H9 (cell line): ENCODE results near the gene HS6ST1. TPM values are rescaled to one million over a fixed set of nuclear protein-coding genes. Genes with fewer than 3 reads are reported as not detected.

Experiments
- DNase-seq: peaks from one replicate; pipeline ENCODE4 v3.0.0-alpha.2; 2017
- H2AFZ ChIP-seq: one replicate; pipeline ENCODE4 v1.6.1; 2013; ENCODE audit warnings: mild to moderate bottlenecking, low read length, control low read depth, moderate library complexity
- H2AK5ac ChIP-seq: 2 replicates; pipeline ENCODE4 v1.6.1; 2013; ENCODE audit warnings: low read length, control low read depth, mixed read lengths; ENCODE audit not compliant: insufficient read length
- H2BK120ac ChIP-seq: one replicate; pipeline ENCODE4 v1.6.1; 2013; ENCODE audit warnings: low read depth, mild to moderate bottlenecking, low read length, control low read depth, inconsistent platforms; ENCODE audit not compliant: poor library complexity, severe bottlenecking
- H2BK12ac ChIP-seq: 2 replicates; pipeline ENCODE4 v1.6.1; 2013; ENCODE audit warnings: low read length, control low read depth, mixed read lengths, low read depth; ENCODE audit not compliant: insufficient read length
- H2BK15ac ChIP-seq: 2 replicates; pipeline ENCODE4 v1.6.1; 2013; ENCODE audit warnings: low read depth, low read length, control low read depth
- H2BK20ac ChIP-seq: one replicate; pipeline ENCODE4 v1.6.1; 2013; ENCODE audit warnings: low read depth, mild to moderate bottlenecking, low read length, control low read depth, inconsistent platforms; ENCODE audit not compliant: poor library complexity, severe bottlenecking
- H2BK5ac ChIP-seq: 2 replicates; pipeline ENCODE4 v1.6.1; 2013; ENCODE audit warnings: low read length, control low read depth, mixed read lengths; ENCODE audit not compliant: insufficient read length
- H3K14ac ChIP-seq: 2 replicates; pipeline ENCODE4 v1.6.1; 2013; ENCODE audit warnings: low read length, control low read depth; ENCODE audit not compliant: insufficient read depth
- H3K18ac ChIP-seq: 2 replicates; pipeline ENCODE4 v1.6.1; 2013; ENCODE audit warnings: low read depth, mild to moderate bottlenecking, mixed read lengths, low read length, control low read depth; ENCODE audit not compliant: insufficient read length
- H3K23ac ChIP-seq: 2 replicates; pipeline ENCODE4 v1.6.1; 2013; ENCODE audit warnings: low read length, control low read depth, mixed read lengths, low read depth; ENCODE audit not compliant: insufficient read length
- H3K23me2 ChIP-seq: 2 replicates; pipeline ENCODE4 v1.6.1; 2013; ENCODE audit warnings: low read depth, mild to moderate bottlenecking, mixed read lengths, low read length, control low read depth; ENCODE audit not compliant: insufficient read length, poor library complexity, severe bottlenecking
- H3K27ac ChIP-seq: 2 replicates; pipeline ENCODE4 v1.5.1; 2013; ENCODE audit warnings: low read length, control low read depth, mixed read lengths, low read depth; ENCODE audit not compliant: insufficient read length
- H3K27me3 ChIP-seq: 2 replicates; pipeline ENCODE4 v1.6.1; 2013; ENCODE audit warnings: low read length, control low read depth, inconsistent platforms; ENCODE audit not compliant: insufficient read depth
- H3K4ac ChIP-seq: 2 replicates; pipeline ENCODE4 v1.6.1; 2013; ENCODE audit warnings: low read depth, mild to moderate bottlenecking, control low read depth, inconsistent platforms, low read length, moderate library complexity
- H3K4me1 ChIP-seq: 2 replicates; pipeline ENCODE4 v1.6.1; 2013; ENCODE audit warnings: low read length, control low read depth, inconsistent platforms; ENCODE audit not compliant: insufficient read depth
- H3K4me2 ChIP-seq: 2 replicates; pipeline ENCODE4 v1.6.1; 2013; ENCODE audit warnings: low read length, control low read depth, mixed read lengths; ENCODE audit not compliant: insufficient read length, insufficient read depth
- H3K56ac ChIP-seq: 2 replicates; pipeline ENCODE4 v1.6.1; 2013; ENCODE audit warnings: low read depth, mild to moderate bottlenecking, mixed read lengths, low read length, control low read depth; ENCODE audit not compliant: insufficient read length
- H3K79me1 ChIP-seq: 2 replicates; pipeline ENCODE4 v1.6.1; 2013; ENCODE audit warnings: low read depth, mild to moderate bottlenecking, moderate library complexity, low read length, control low read depth, inconsistent platforms; ENCODE audit not compliant: insufficient read depth, poor library complexity, severe bottlenecking
- H3K79me2 ChIP-seq: 2 replicates; pipeline ENCODE4 v1.6.1; 2013; ENCODE audit warnings: low read length, control low read depth, inconsistent platforms; ENCODE audit not compliant: insufficient read depth
- H3K9ac ChIP-seq: 2 replicates; pipeline ENCODE4 v1.6.1; 2013; ENCODE audit warnings: low read length, control low read depth, mixed read lengths; ENCODE audit not compliant: insufficient read length; ENCODE audit errors: extremely low read depth
- H3K9me3 ChIP-seq: one replicate; pipeline ENCODE4 v1.6.1; 2013; ENCODE audit warnings: low read depth, low read length, inconsistent platforms; ENCODE audit not compliant: control insufficient read depth
- H3T11ph ChIP-seq: one replicate; pipeline ENCODE4 v1.6.1; 2013; ENCODE audit warnings: mild to moderate bottlenecking, low read length, control low read depth, inconsistent platforms
- H4K20me1 ChIP-seq: one replicate; pipeline ENCODE4 v1.6.1; 2013; ENCODE audit not compliant: control insufficient read depth, insufficient read length, insufficient read depth
- H4K5ac ChIP-seq: 2 replicates; pipeline ENCODE4 v1.6.1; 2013; ENCODE audit warnings: low read depth, mild to moderate bottlenecking, mixed read lengths, low read length, control low read depth; ENCODE audit not compliant: insufficient read length
- H4K8ac ChIP-seq: replicated peaks from 2 replicates; pipeline ENCODE4 v1.6.1; 2013; ENCODE audit warnings: low read length, control low read depth, mixed read lengths, low read depth; ENCODE audit not compliant: insufficient read length
- H4K91ac ChIP-seq: 2 replicates; pipeline ENCODE4 v1.6.1; 2013; ENCODE audit warnings: low read depth, mild to moderate bottlenecking, moderate library complexity, mixed read lengths, low read length, control low read depth; ENCODE audit not compliant: insufficient read length
- H3K27ac Mint-ChIP-seq, 3 experiments: 2 replicates in 2 of 3; 3 replicates in 1 of 3; pipeline ENCODE4 v1.8.0; 2020 to 2021; ENCODE audit warnings: mixed read lengths in 3 of 3, mild to moderate bottlenecking in 1 of 3, moderate library complexity in 1 of 3
- H3K27me3 Mint-ChIP-seq: 2 replicates; pipeline ENCODE4 v1.8.0; 2021; ENCODE audit warnings: low read depth, mild to moderate bottlenecking, moderate library complexity, mixed read lengths
- H3K36me3 Mint-ChIP-seq, 3 experiments: 2 replicates in 2 of 3; 3 replicates in 1 of 3; pipeline ENCODE4 v1.8.0; 2020 to 2021; ENCODE audit warnings: low read depth in 3 of 3, mixed read lengths in 3 of 3; ENCODE audit not compliant: insufficient read depth in 1 of 3
- H3K4me1 Mint-ChIP-seq, 2 experiments: 2 replicates each; pipeline ENCODE4 v1.8.0; 2020; ENCODE audit warnings: mixed read lengths in 2 of 2
- H3K4me3 Mint-ChIP-seq, 2 experiments: 2 replicates in 1 of 2; 3 replicates in 1 of 2; pipeline ENCODE4 v1.8.0; 2020 to 2021; ENCODE audit warnings: mild to moderate bottlenecking in 2 of 2, mixed read lengths in 2 of 2, moderate library complexity in 1 of 2
- H3K9me3 Mint-ChIP-seq, 2 experiments: 2 replicates in 1 of 2; 3 replicates in 1 of 2; pipeline ENCODE4 v1.8.0; 2020; ENCODE audit warnings: mild to moderate bottlenecking in 2 of 2, mixed read lengths in 2 of 2, moderate library complexity in 1 of 2
- CTCF ChIP-seq: fragments of 200-600 bp; sonication (generic); conservative IDR thresholded peaks from 3 replicates; pipeline ENCODE4 v1.8.0; 2021; ENCODE audit warnings: antibody characterized with exemption, mild to moderate bottlenecking
- WGBS: extraction: QIAGEN DNeasy Blood & Tissue Kit; methylation state at CpG from one replicate; pipeline ENCODE4 v1.1.7; 2013; ENCODE audit warnings: missing lambda C conversion rate, low lambda C conversion rate, mixed read lengths; ENCODE audit not compliant: insufficient read length; ENCODE audit errors: extremely low coverage; 5-methylcytosine and 5-hydroxymethylcytosine counted together
- total RNA-seq: library from RNA; stranded (reverse); gene quantifications from 2 replicates; pipeline ENCODE4 v1.2.1, GENCODE V29; 2021

Gene HS6ST1
- total RNA-seq, 1 experiment from 2014 or later, result 60.2 TPM

GRCh38 chr2:128276878-128277675 is 41.6 kb downstream of the HS6ST1 start:
- WGBS, result no CpG with 5 or more reads among the region's 17 CpGs
- TF ChIP-seq CTCF, result no peak

More at GRCh38 chr2:128276878-128277675, 41.6 kb downstream of the HS6ST1 start:
- no peak overlapping the region for H3K27ac ChIP-seq
- H3K23me2 ChIP-seq, result no peaks in the 10 kb centered on the region
- H2BK12ac ChIP-seq, result no peak overlapping the region
- H4K8ac ChIP-seq, result no peak overlapping the region
- H2BK20ac ChIP-seq, result no peak overlapping the region
- Mint-ChIP-seq H3K36me3 (peaks cover 18 to 40% (median 34%) of the 10 kb centered on the region in 3 experiments), H3K27me3 (no peaks in the 10 kb centered on the region), H3K4me3 (no peak overlapping the region), H3K4me1 (peaks cover 5 to 8% of the 10 kb centered on the region in 2 experiments; a peak in 3 of 4 replicates), H3K27ac (peak overlapping the region in 2 of 3 experiments; percentile 72 to 75; a peak in 2 of 7 replicates), H3K9me3 (peaks cover 0 to 7% of the 10 kb centered on the region in 2 experiments; a peak in 1 of 5 replicates)
- no peak overlapping the region for H3K23ac ChIP-seq
- H2BK120ac ChIP-seq, result no peak overlapping the region
- H3K9ac ChIP-seq, result no peak overlapping the region
- H3K14ac ChIP-seq, result no peak overlapping the region; the same call in 1 of the 2 replicates
- H2AK5ac ChIP-seq, result no peak overlapping the region
- H2AFZ ChIP-seq, result no peak overlapping the region
- no peaks in the 10 kb centered on the region for H4K20me1 ChIP-seq
- no peak overlapping the region for H4K91ac ChIP-seq
- no peak overlapping the region for H3K56ac ChIP-seq
- no peaks in the 10 kb centered on the region for H3K4me1 ChIP-seq
- DNase-seq, result peak; percentile 20
- peaks cover 4% of the 10 kb centered on the region; the same call in 1 of the 2 replicates for H3K79me2 ChIP-seq
- no peak overlapping the region for H3T11ph ChIP-seq
- H2BK15ac ChIP-seq, result no peak overlapping the region
- no peak overlapping the region for H3K18ac ChIP-seq
- H3K27me3 ChIP-seq, result no peaks in the 10 kb centered on the region
- H3K4me2 ChIP-seq, result no peak overlapping the region
- H3K4ac ChIP-seq, result no peak overlapping the region
- no peak overlapping the region for H4K5ac ChIP-seq
- H2BK5ac ChIP-seq, result no peak overlapping the region
- H3K9me3 ChIP-seq, result no peaks in the 10 kb centered on the region
- peaks cover under 1% of the 10 kb centered on the region for H3K79me1 ChIP-seq
